IMR-90 (cell line): ENCODE results near the gene KCNF1. TPM values are rescaled to one million over a fixed set of nuclear protein-coding genes. Genes with fewer than 3 reads are reported as not detected.
A peak's percentile ranks its signal among the peaks of the same experiment; 100 is the strongest.

Experiments used
- ATAC-seq: fragments of 200-7000 bp; cut with Tn5 transposase; 2 replicates; pipeline ENCODE4 v1.9.1; 2020; ENCODE audit warnings: low read depth, mild to moderate bottlenecking, moderate library complexity
- BruUV-seq: library from RNA; stranded (reverse); fragments of 400-500 nt; replicated peaks from 2 replicates; lab custom pipeline; 2021; lab: Mats Ljungman, UMichigan
- CTCF ChIA-PET: fragments of 300-600 bp; formaldehyde crosslinking; extraction: SDS; loops from one replicate; lab custom pipeline; 2021; ENCODE audit warnings: antibody characterized with exemption; lab: Yijun Ruan, JAX
- POLR2A ChIA-PET: fragments of 300-600 bp; sonication (Branson Sonifier 250); formaldehyde crosslinking; loops from one replicate; lab custom pipeline; 2022; ENCODE audit warnings: antibody characterized with exemption; ENCODE audit not compliant: unreplicated experiment; lab: Charles Lee
- DNase-seq: peaks from one replicate; pipeline ENCODE4 v3.0.0; 2013
- H2AFZ ChIP-seq: replicated peaks from 2 replicates; pipeline ENCODE3; 2013; ENCODE audit warnings: low read length, mild to moderate bottlenecking; ENCODE audit not compliant: poor library complexity
- H2AK5ac ChIP-seq: 2 replicates; pipeline ENCODE4 v1.6.1; 2013; ENCODE audit warnings: low read depth, low read length, inconsistent platforms
- H2AK9ac ChIP-seq: replicated peaks from 2 replicates; pipeline ENCODE3; 2013; ENCODE audit warnings: mild to moderate bottlenecking, low read depth, low read length, moderate library complexity; ENCODE audit not compliant: poor library complexity
- H2BK120ac ChIP-seq: 2 replicates; pipeline ENCODE4 v1.6.1; 2013; ENCODE audit warnings: low read depth, low read length, inconsistent platforms
- H2BK15ac ChIP-seq: 3 replicates; pipeline ENCODE4 v1.6.1; 2013; ENCODE audit warnings: low read depth, low read length, inconsistent platforms
- H2BK20ac ChIP-seq: 2 replicates; pipeline ENCODE4 v1.6.1; 2013; ENCODE audit warnings: low read depth, mild to moderate bottlenecking, inconsistent platforms, low read length, moderate library complexity
- H2BK5ac ChIP-seq: 2 replicates; pipeline ENCODE4 v1.6.1; 2013; ENCODE audit warnings: mild to moderate bottlenecking, low read depth, low read length, inconsistent platforms; ENCODE audit not compliant: poor library complexity, severe bottlenecking
- H3K14ac ChIP-seq: replicated peaks from 2 replicates; pipeline ENCODE4 v1.6.1; 2013; ENCODE audit warnings: low read depth, low read length, inconsistent platforms
- H3K18ac ChIP-seq: 2 replicates; pipeline ENCODE4 v1.6.1; 2013; ENCODE audit warnings: low read depth, low read length, control low read depth
- H3K23ac ChIP-seq: 2 replicates; pipeline ENCODE4 v1.6.1; 2013; ENCODE audit warnings: low read depth, low read length, inconsistent platforms
- H3K27ac ChIP-seq: 2 replicates; pipeline ENCODE4 v1.5.1; 2013; ENCODE audit warnings: mild to moderate bottlenecking, control low read depth, low read length; ENCODE audit not compliant: insufficient read depth
- H3K27me3 ChIP-seq: 2 replicates; pipeline ENCODE4 v1.6.1; 2013; ENCODE audit warnings: low read length; ENCODE audit not compliant: control insufficient read depth, insufficient read depth
- H3K36me3 ChIP-seq: 2 replicates; pipeline ENCODE4 v1.6.1; 2013; ENCODE audit warnings: low read length, mixed read lengths; ENCODE audit not compliant: control insufficient read depth, insufficient read depth
- H3K4ac ChIP-seq: 2 replicates; pipeline ENCODE4 v1.6.1; 2013; ENCODE audit warnings: low read depth, low read length, inconsistent platforms
- H3K4me1 ChIP-seq: 2 replicates; pipeline ENCODE4 v1.6.1; 2013; ENCODE audit warnings: low read length, mixed read lengths; ENCODE audit not compliant: control insufficient read depth, insufficient read depth
- H3K4me2 ChIP-seq: 2 replicates; pipeline ENCODE4 v1.6.1; 2013; ENCODE audit warnings: low read depth, mild to moderate bottlenecking, control low read depth, low read length, moderate library complexity
- H3K4me3 ChIP-seq: 2 replicates; pipeline ENCODE4 v1.5.1; 2013; ENCODE audit warnings: low read depth, mild to moderate bottlenecking, control low read depth, low read length, moderate library complexity; ENCODE audit not compliant: insufficient read depth
- H3K56ac ChIP-seq: 2 replicates; pipeline ENCODE4 v1.6.1; 2013; ENCODE audit warnings: low read length, inconsistent platforms; ENCODE audit not compliant: insufficient read depth; ENCODE audit errors: extremely low read depth
- H3K79me1 ChIP-seq, 2 experiments: 2 replicates each; pipeline ENCODE4 v1.6.1; 2013; ENCODE audit warnings: low read length in 2 of 2, inconsistent platforms in 1 of 2, low read depth in 1 of 2
- H3K9ac ChIP-seq: 2 replicates; pipeline ENCODE4 v1.6.1; 2013; ENCODE audit warnings: low read depth, low read length, control low read depth
- H3K9me1 ChIP-seq: 2 replicates; pipeline ENCODE4 v1.6.1; 2013; ENCODE audit warnings: low read length, inconsistent platforms; ENCODE audit not compliant: insufficient read depth
- H3K9me3 ChIP-seq: 2 replicates; pipeline ENCODE4 v1.6.1; 2013; ENCODE audit warnings: low read length; ENCODE audit not compliant: control insufficient read depth, insufficient read depth
- H4K20me1 ChIP-seq: 2 replicates; pipeline ENCODE4 v1.6.1; 2013; ENCODE audit warnings: low read length, inconsistent platforms; ENCODE audit not compliant: insufficient read depth
- H4K5ac ChIP-seq: 2 replicates; pipeline ENCODE4 v1.6.1; 2013; ENCODE audit warnings: mild to moderate bottlenecking, low read depth, low read length, control low read depth
- H4K8ac ChIP-seq, 2 experiments: 2 replicates each; pipeline ENCODE4 v1.6.1; 2013; ENCODE audit warnings: low read depth in 2 of 2, low read length in 2 of 2, control low read depth in 1 of 2, inconsistent platforms in 1 of 2
- H4K91ac ChIP-seq: 2 replicates; pipeline ENCODE4 v1.6.1; 2013; ENCODE audit warnings: low read depth, low read length, inconsistent platforms; ENCODE audit not compliant: insufficient read depth
- CEBPB ChIP-seq: IDR thresholded peaks from 2 replicates; pipeline ENCODE4 v1.6.1; 2012; ENCODE audit warnings: low read depth, low read length, improper control_type of control experiment
- MAZ ChIP-seq: IDR thresholded peaks from 2 replicates; pipeline ENCODE4 v1.6.1; 2012; ENCODE audit warnings: low read depth, mild to moderate bottlenecking, low read length, improper control_type of control experiment, moderate library complexity, borderline replicate concordance
- WGBS, 2 experiments: methylation state at CpG; one replicate each; pipeline versions ENCODE4 v1.1.5 to v1.1.7; 2013; ENCODE audit warnings: missing lambda C conversion rate in 2 of 2; ENCODE audit not compliant: insufficient read length in 1 of 2; ENCODE audit errors: extremely low coverage in 2 of 2; 5-methylcytosine and 5-hydroxymethylcytosine counted together
- dilution Hi-C: fragments of 300-500 bp; cut with HindIII; formaldehyde crosslinking; loops from one replicate; pipeline ENCODE4 v1.14.3; 2018; ENCODE audit warnings: low sequenced_read_pairs; ENCODE audit not compliant: unreplicated experiment
- in situ Hi-C: fragments of 300-500 bp; cut with MboI; formaldehyde crosslinking; loops from 3 replicates; pipeline ENCODE4 v1.14.3; 2019; ENCODE audit warnings: low sequenced_read_pairs, inconsistent platforms, mixed read lengths
- intact Hi-C: fragments of 100-400 bp; cut with micrococcal nuclease; formaldehyde crosslinking; loops from 2 replicates; pipeline ENCODE4 v1.10.0; 2022
- polyA plus RNA-seq, 3 experiments: library from polyadenylated mRNA; depleted of rRNA; stranded (reverse); fragments of >200 nt; gene quantifications; 2 replicates each; pipeline ENCODE4 v1.2.3, GENCODE V29; 2012; ENCODE audit warnings: low replicate concordance in 1 of 3
- total RNA-seq: library from RNA; depleted of rRNA; stranded (reverse); fragments of >200 nt; gene quantifications from 2 replicates; pipeline ENCODE4 v1.2.3, GENCODE V29; 2012

Gene KCNF1
- total and polyA plus RNA-seq, 2 of the 4 experiments (the other 2 are of a cell fraction) = 0.54 to 1.4 TPM

DNA sequence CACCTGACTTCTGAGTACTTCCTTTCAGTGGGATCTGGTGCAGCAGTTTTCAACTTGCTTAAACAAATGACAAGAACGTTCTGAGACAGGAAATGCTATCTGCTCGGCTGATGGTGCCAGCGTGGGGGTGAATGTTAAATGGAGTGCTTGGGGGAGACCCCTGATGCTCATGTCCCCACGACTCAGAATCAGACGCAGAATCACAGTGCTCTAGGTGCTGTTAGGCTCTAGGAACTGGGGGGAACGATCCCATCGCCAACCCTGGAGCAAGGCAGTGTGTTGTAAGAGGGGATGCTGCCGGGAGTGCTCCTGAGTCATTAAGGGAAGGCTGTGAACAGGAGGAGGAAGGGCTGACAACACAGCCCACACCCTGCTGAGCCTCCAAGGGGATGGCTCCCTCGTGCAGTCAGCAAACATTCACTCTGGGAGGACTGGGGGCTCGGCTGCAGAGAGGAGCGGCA, 34.1 kb upstream of the KCNF1 start:
- Histone ChIP-seq H4K20me1 (no peaks in the 10 kb centered on the region), H2BK20ac (no peak overlapping the region; the same call in 1 of the 2 replicates), H3K4ac (0 out of 2 replicates have a peak overlapping the region, but pooled peaks have one; percentile 5), H3K23ac (no peak overlapping the region), H3K18ac (no peak overlapping the region), H3K4me3 (no peak overlapping the region), H3K27me3 (no peaks in the 10 kb centered on the region), H3K4me2 (peak overlapping the region; percentile 62), H2AFZ (peak overlapping the region; percentile 82), H3K9ac (no peak overlapping the region), H2BK5ac (no peak overlapping the region), H2AK9ac (peak overlapping the region; percentile 51), H3K9me1 (peaks cover 3% of the 10 kb centered on the region; the same call in 1 of the 2 replicates), H4K5ac (no peak overlapping the region), H3K36me3 (no peaks in the 10 kb centered on the region), H3K14ac (0 out of 2 replicates have a peak overlapping the region, but pooled peaks have one; percentile 55), H3K79me1 (no peaks in the 10 kb centered on the region), H3K9me3 (no peaks in the 10 kb centered on the region), H2BK15ac (no peak overlapping the region), H3K27ac (no peak overlapping the region), H2BK120ac (no peak overlapping the region), H2AK5ac (no peak overlapping the region), H4K8ac (peak overlapping the region in 1 of 2 experiments; percentile 63; a peak in 1 of 4 replicates), H3K56ac (no peak overlapping the region), H3K4me1 (no peaks in the 10 kb centered on the region), H4K91ac (no peak overlapping the region)
- 0% methylated on average over 1 of the region's 11 CpGs; no CpG with 5 or more reads in 1 of the 2 experiments for WGBS, 2 experiments
- intact Hi-C loops = no loop called here
- ATAC-seq (peak; percentile 82), DNase-seq (peak; percentile 37)
- dilution Hi-C loops = no loop called here
- TF ChIP-seq MAZ (no peak), CEBPB (peak; percentile 37; the same call in 1 of the 2 replicates)
- ChIA-PET CTCF (no interaction called here), POLR2A (no interaction called here)
- no TSS peak for BruUV-seq
- in situ Hi-C loops = no loop called here
